ENCODE data around the gene POLRMT.

Gene POLRMT

DNA sequence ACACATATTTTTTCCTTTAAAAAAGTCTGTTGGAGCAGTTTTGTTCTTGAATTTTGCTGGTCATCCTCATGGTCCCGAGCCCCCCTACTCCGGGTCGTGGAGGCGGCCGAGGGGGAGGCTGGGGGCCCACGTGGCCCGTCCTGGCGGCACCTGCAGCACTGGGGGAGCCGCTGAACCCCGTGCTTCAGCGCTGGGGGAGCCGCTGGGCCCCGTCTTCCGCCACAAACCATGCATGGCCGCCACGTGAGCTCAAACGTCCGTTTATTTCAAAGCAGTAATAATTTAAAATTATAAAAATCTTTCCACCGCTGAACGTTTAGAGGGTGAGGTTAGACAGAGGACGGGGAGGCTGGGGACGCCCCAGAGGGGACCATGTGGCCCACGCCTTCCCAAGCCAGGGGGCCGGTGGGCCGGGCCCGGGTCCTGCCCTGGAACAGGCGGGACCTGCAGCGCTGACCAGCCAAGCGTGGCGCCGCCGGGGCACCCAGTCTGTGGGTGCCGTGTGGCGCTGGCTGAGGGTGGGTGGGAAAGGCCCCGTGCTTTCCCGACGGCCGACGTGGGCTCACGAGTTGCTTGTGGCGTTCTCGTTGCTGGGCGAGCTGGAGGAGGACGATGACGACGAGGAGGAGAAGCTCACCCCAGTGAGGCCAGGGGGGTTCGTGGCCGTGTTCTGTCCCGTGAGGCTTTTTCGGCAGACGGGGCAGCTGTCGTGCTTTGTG lies 14.4 kb upstream of the POLRMT start:
- H3K27ac ChIP-seq = no peak overlapping the region
- TF ChIP-seq, protein P1, sequence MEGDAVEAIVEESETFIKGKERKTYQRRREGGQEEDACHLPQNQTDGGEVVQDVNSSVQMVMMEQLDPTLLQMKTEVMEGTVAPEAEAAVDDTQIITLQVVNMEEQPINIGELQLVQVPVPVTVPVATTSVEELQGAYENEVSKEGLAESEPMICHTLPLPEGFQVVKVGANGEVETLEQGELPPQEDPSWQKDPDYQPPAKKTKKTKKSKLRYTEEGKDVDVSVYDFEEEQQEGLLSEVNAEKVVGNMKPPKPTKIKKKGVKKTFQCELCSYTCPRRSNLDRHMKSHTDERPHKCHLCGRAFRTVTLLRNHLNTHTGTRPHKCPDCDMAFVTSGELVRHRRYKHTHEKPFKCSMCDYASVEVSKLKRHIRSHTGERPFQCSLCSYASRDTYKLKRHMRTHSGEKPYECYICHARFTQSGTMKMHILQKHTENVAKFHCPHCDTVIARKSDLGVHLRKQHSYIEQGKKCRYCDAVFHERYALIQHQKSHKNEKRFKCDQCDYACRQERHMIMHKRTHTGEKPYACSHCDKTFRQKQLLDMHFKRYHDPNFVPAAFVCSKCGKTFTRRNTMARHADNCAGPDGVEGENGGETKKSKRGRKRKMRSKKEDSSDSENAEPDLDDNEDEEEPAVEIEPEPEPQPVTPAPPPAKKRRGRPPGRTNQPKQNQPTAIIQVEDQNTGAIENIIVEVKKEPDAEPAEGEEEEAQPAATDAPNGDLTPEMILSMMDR (IDR thresholded peaks at IDR 0.05) = no peak
- no peak for TF ChIP-seq ZFX (IDR thresholded peaks at IDR 0.05; ENCODE audit: borderline replicate concordance)

DNA sequence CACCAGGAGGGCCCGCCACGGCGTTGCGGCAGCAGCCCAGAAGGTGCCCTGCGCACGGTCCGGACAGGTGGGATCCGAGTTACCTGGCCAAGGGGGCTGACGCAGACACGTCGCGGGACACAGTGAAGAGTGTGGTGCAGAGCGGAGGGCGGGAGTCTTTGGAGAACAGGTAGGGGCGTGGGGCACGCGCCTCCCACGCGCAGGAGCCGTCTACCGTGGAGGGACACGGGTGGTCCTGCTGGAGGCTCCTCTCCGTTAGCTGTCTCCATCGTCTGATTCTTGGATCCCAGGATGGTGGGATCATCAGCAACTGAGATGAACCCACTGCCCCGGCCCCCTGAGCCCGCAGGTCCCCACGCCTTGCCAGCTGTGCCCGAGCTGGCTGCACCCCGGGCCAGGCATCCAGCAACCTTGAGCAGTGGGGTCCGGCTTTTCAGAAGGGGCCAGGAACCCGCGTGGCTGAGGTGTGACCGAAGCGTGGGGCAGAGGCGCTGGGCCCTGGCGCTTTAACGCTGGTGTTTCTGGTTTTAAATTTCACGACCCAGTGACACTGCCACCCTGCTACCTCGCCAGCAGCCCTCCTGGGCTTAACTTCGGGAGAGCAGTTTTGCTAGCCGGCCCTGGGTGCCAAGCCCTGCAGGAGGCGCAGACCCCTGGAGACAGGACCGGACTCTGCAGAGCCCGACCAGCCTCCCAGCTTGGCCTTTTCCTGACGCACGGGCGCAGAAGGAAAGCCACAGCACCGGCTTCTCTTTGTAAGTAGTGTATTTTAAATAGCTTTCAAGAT lies 13.6 kb upstream of the POLRMT start:
- no peak for TF ChIP-seq ZFX (IDR thresholded peaks at IDR 0.05; ENCODE audit: borderline replicate concordance)
- TF ChIP-seq, protein P1 (IDR thresholded peaks at IDR 0.05) = no peak
- no peak overlapping the region for H3K27ac ChIP-seq

DNA sequence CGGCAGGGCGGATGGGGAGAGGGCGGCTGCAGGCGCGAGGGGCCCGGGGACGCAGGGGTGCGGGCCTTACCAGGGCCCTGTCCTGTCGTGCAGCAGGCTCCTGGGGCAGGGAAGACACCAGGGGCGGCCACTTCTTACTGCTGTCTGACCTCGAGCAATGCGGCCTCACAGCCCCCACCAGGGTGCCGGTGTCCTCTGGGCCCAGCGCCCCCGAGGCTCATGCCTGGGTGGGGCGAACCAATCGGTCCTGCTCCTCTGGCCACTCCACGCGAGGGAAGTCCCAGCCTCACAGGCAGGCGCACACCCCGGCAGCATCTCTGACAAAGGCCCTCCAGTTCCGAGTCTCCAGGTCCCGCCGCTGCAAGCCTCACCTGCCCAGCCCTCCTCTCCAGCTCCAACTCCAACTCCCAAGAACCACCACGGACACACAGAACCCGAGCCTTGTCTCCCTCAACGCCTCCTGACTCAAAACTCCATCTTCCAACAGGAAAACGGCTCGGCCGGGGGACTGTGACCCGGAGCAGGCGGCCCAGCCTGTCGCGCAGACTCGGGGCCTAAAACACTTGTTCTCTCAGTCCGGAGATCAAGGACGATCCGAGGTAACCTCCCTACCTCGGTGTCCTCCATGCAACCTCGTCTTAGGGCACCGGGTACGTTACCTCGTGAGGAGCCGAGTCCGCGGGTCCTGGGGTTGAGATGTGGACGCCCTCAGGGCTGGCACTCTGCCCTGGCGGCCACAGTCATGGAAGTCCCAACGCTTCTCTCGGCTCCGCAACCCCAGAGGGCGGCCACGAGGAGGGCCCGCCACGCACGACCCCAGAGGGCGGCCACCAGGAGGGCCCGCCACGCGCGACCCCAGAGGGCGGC lies 12.8 kb upstream of the POLRMT start:
- no peak overlapping the region for H3K27ac ChIP-seq
- TF ChIP-seq, protein P1 (IDR thresholded peaks at IDR 0.05) = no peak
- TF ChIP-seq ZFX (IDR thresholded peaks at IDR 0.05; ENCODE audit: borderline replicate concordance) = no peak

DNA sequence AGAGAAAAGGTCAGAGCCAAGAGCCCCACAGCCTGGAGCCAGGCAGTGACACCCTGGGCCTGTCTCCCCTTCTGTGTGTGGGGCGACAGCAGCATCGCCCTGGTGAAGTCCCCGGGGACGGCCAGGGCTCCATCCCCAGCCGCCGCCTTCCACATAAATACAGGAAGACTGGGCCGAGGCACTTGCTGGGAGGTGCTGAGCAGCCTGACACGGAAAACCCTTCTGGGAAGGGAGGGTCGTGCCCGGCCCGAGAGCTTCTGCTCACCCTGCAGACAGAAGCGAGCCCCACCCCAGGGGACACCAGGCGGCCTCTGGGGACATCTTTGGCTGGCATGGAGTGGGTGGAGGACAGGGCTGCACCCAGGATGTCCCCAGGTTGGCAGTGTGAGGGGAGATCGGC lies 11.5 kb upstream of the POLRMT start:
- H3K27ac ChIP-seq = no peak overlapping the region

DNA sequence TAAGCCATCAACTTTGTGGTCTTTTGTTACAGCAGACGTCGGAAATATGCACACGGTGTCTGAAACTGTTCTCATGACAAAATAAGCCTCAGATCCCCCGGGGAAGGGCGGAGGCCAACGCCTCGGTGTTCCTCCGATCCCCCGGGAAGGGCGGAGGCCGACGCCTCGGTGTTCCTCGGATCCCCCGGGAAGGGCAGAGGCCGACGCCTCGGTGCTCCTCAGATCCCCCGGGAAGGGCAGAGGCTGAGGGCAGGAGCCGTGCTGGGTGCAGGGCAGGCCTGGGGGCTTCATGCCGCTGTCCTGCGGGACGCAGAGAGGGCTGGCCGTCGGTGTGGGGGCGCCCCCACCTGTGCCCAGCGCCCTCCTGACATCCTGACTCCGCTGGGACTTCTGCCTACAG lies 11.0 kb upstream of the POLRMT start:
- no peak for TF ChIP-seq ZFX (IDR thresholded peaks at IDR 0.05; ENCODE audit: borderline replicate concordance)
- TF ChIP-seq, protein P1 (IDR thresholded peaks at IDR 0.05) = no peak
- H3K27ac ChIP-seq = no peak overlapping the region

More for the DNA sequence above, 11.5 kb upstream of the POLRMT start:
- TF ChIP-seq, protein P1 (IDR thresholded peaks at IDR 0.05) = no peak
- TF ChIP-seq ZFX (IDR thresholded peaks at IDR 0.05; ENCODE audit: borderline replicate concordance) = no peak

DNA sequence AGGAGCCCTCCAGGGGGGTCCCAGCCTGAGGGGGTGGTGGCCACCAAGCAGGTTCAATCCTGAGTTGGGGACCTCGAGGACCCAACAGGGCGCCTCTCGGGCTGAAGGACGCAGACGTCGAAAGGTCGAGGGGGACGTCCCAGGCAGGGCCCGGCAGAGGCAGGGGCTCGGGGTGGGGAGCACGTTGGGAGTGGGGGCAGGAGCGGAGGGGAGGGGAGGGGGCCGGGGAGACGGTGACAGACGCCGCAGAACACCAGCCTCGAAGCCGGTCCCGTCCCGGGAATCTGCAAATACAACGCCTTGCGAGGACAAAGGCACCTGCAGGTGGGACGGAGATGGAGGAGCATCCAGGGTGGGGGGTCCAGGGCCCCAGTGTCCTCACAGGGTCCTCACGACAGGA lies 10.4 kb upstream of the POLRMT start:
- TF ChIP-seq, protein P1 (IDR thresholded peaks at IDR 0.05) = no peak
- TF ChIP-seq ZFX (IDR thresholded peaks at IDR 0.05; ENCODE audit: borderline replicate concordance) = no peak
- H3K27ac ChIP-seq = no peak overlapping the region
